ENCODE data around the gene SYNGR1.
A peak's percentile ranks its signal among the peaks of the same experiment; 100 is the strongest.
"Not testable (repeated sequence)": the region's sequence is repeated elsewhere in the genome, so short reads cannot be mapped to it uniquely, and the experiment has no call there.

The SYNGR1 gene

GRCh38 chr22:39409516-39410029, 59.8 kb downstream of the SYNGR1 start:
- DNase-seq, result no peak

DNA sequence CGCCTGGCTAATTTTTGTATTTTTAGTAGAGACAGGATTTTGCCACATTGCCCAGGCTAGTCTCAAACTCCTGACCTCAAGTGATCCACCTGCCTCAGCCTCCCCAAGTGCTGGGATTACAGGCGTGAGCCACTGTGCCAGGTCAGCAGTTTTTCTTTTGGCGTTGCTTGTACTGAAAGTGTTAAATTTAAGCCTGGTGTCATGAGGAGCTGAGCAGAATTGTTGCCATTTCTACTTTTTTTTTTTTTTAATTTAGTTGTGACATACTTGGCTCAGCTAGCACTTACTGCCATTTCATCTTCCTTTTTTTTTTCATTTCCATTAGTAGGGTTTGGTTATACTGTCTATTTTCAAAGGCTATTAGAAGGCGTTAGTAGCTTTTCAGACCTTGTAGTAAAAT, 60.5 kb downstream of the SYNGR1 start:
- DNase-seq, result no peak

- DNase-seq, result peak; percentile 70
Measured at GRCh38 chr22:39411828-39412365, 62.1 kb downstream of the SYNGR1 start.

- not testable (repeated sequence) for DNase-seq
Measured at GRCh38 chr22:39413204-39413603, 63.4 kb downstream of the SYNGR1 start.

DNA sequence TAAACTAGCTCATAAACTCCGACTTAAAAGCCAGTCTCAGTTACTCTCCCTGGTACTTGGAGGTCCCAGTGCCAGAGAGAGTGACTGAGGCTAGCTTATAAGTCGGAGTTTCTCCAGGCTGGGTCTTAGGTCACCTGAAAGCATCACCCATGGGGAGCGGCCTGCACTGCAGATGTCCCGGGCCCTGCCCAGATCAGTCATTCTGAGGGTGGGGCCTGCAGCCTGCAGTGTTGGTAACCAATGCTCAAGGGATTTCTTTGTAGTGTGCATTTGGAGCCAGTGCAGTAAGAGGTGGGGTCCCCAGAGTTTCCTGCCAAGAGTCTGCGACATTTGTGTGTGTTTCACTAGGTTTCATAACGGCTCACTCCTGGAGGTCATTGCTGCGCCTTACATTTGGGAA, 64.6 kb downstream of the SYNGR1 start:
- no peak for DNase-seq

GRCh38 chr22:39414886-39415285, 65.1 kb downstream of the SYNGR1 start:
- no peak for DNase-seq

DNA sequence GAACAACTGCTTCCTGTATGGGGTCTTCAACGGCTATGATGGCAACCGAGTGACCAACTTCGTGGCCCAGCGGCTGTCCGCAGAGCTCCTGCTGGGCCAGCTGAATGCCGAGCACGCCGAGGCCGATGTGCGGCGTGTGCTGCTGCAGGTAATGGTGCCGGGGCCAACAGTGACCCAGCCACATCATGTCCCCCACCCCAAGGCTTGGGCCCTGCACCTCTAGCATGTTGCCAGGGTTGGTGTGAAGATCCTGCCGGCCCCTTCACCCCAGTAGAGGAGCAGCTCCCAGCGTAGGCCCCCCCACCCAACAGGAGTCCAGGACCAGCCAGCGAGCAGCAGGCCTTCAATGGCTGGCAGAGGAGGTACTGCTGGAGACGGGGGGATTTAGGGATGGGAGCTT, 65.7 kb downstream of the SYNGR1 start:
- no peak for DNase-seq

DNA sequence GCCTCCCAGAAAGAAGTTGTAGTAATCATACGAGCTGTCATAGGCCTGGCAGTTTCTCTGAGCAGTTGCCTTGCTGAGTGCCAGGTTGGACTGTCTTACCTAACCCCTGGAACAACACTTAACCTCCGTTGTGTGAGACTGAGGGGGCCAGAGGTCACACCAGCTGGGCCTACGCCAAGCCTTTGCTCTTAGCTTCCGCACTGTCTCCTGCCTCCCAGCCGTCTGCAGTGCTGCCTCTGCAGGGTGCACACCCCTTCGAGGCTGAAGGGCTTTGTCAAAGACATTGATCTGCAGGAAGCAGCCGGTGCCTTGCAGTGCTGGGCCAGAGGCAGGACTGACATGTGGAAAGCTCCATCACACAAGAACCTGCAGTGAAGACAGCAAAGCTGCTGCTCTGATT, 66.5 kb downstream of the SYNGR1 start:
- DNase-seq, result no peak

GRCh38 chr22:39417641-39418040, 67.8 kb downstream of the SYNGR1 start:
- DNase-seq, result no peak

DNA sequence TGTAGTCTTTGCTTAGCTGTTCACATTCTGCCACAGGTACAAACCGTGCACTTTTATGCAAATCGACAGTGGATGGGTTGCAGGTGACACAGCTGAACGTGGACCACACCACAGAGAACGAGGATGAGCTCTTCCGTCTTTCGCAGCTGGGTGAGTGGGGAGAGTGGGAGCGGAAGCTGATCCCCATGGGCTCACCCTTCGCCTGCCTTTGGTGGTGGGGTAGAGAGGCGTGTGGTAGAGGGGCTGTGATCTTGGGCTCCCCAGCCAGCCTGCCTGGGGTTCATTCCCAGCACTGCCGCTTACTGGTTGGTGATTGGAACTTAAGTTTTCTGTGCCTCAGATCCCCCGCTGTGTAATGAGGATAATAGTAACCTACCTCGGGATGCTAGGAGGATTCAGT, 68.9 kb downstream of the SYNGR1 start:
- DNase-seq, result no peak

DNA sequence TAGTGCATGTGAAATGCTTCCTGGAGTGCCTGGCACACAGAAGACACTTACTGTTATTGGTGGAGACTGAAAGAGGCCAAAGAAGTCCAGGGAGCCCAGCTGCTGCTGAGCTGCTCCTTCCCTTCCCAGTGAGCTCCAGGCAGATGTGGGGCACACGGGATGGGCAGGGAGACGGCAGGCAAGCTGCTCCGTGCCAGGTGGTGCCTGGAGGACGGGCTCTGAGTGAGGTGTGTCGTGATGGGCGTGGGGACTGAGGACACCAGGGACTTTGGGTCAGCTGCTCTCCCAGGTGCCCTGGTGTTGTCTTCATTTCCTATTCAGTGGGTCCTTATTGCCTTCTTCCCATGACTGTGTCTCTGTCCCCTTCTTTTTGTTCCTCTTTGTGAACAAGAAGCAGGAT, 69.3 kb downstream of the SYNGR1 start:
- no peak for DNase-seq

DNA sequence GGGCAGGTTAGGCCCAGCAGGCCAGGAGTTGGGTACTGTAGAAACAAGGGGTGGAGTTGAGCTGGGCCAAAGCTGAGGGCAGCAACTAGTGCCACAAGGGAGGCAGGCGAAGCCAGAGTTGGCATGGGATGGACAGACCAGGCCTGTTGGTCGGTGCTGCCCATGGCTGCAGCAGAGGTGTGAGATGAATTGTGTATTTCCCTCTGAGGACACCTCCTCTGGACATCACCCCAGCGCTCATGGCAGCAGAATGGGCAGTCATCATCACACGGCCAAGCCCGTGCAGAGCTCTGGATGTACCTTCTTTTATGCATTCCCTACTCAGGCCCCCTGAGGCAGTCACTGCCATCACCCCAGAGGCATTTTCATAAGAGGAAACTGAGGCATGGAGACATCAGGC, 70.1 kb downstream of the SYNGR1 start:
- no peak for DNase-seq

- no peak for DNase-seq
Measured at GRCh38 chr22:39421691-39422090, 71.9 kb downstream of the SYNGR1 start.

GRCh38 chr22:39422101-39422500, 72.3 kb downstream of the SYNGR1 start:
- no peak for DNase-seq

DNA sequence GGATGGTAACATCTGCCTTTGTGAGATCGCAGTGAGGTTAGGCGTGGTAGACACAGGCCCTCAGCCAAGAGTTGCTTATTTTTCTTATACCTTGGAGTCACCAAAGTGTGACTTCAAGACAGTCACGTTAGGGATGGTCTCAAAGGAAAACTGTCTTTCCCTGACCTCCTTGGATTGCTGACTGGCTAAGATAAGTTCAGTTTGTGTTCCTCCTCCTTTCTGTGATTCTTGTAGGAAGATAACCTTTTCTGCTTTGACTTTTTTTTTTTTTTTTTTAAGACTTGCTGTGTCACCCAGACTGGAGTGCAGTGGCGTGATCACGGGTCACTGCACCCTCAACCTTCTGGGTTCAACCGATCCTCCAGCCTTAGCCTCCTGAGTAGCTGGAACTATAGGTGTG, 72.9 kb downstream of the SYNGR1 start:
- no peak for DNase-seq

- no peak for DNase-seq
Measured at GRCh38 chr22:39423976-39424375, 74.2 kb downstream of the SYNGR1 start.

DNA sequence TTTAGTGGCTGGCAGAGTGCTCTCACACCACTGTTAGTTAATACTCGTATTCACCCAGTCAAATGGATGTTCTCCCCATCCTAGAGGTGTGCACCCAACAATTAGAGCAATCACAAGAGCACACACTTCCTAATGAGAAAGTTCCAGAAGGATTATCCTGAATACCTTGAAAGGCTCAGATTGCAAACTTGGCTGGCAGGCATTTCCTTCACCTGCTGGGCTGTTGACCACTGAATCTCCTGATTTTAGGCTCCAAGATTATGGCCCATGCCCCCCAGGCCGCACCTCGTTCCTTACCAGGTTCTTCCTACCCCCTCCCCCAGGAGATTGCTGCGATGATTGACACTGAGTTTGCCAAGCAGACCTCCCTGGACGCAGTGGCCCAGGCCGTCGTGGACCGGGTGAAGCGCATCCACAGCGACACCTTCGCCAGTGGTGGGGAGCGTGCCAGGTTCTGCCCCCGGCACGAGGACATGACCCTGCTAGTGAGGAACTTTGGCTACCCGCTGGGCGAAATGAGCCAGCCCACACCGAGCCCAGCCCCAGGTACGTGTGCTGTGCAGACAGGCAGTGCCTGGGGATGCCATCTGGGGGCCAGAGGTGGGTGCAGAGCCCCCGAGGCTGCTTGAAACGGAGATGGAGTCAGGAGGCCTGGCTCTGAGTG, 76.7 kb downstream of the SYNGR1 start:
- DNase-seq, result no peak

GRCh38 chr22:39427751-39428596, 78.2 kb downstream of the SYNGR1 start:
- DNase-seq, result no peak

GRCh38 chr22:39428597-39429071, 78.8 kb downstream of the SYNGR1 start:
- no peak for DNase-seq

DNA sequence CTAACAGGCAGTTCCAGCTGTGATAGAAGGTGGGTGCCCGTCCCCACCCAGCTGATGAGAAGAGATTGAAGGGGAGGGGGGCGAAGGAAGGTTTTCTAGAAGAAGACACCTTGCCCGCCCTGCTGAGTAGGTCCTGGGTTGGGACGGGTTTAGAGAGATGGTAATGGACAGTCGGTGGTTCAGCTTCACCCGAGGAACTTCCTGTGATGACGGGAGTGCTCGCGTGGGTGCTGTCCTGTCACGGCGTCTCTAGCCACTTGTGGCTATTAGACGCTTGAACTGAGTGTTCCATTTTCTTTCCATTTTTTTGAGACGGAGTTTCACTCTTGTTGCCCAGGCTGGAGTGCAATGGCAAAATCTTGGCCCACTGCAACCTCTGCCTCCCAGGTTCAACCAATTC, 79.4 kb downstream of the SYNGR1 start:
- DNase-seq, result no peak

GRCh38 chr22:39429916-39430575, 80.3 kb downstream of the SYNGR1 start:
- no peak for DNase-seq

GRCh38 chr22:39430576-39431150, 80.9 kb downstream of the SYNGR1 start:
- DNase-seq, result no peak

GRCh38 chr22:39431216-39431801, 81.5 kb downstream of the SYNGR1 start:
- DNase-seq, result no peak
